Memory B cell (primary cell): ENCODE measurements around the gene PDE11A.
"Not testable (repeated sequence)": the region's sequence is repeated elsewhere in the genome, so short reads cannot be mapped to it uniquely, and the experiment has no call there.

Source experiments
- ATAC-seq: fragments of 150-1000 bp; cut with Tn5 transposase; 2 replicates; pipeline ENCODE4 v1.10.0; 2021; ENCODE audit warnings: low read depth, mild to moderate bottlenecking, moderate library complexity
- DNase-seq, 2 donors: peaks; one replicate each; pipeline ENCODE4 v3.0.0; 2022; ENCODE audit warnings: low spot score in 2 of 2
- H3K27ac Mint-ChIP-seq: one replicate; pipeline ENCODE4 v1.8.0; 2022; ENCODE audit warnings: mild to moderate bottlenecking, moderate library complexity, mixed read lengths
- H3K27me3 Mint-ChIP-seq: one replicate; pipeline ENCODE4 v1.8.0; 2022; ENCODE audit warnings: mixed read lengths
- H3K36me3 Mint-ChIP-seq: one replicate; pipeline ENCODE4 v1.8.0; 2022; ENCODE audit warnings: mild to moderate bottlenecking, mixed read lengths
- H3K4me1 Mint-ChIP-seq: one replicate; pipeline ENCODE4 v1.8.0; 2022; ENCODE audit warnings: mixed read lengths
- H3K4me3 Mint-ChIP-seq: one replicate; pipeline ENCODE4 v1.8.0; 2022; ENCODE audit warnings: mild to moderate bottlenecking, moderate library complexity, mixed read lengths
- H3K9me3 Mint-ChIP-seq: one replicate; pipeline ENCODE4 v1.8.0; 2022; ENCODE audit warnings: mixed read lengths

PDE11A gene

GRCh38 chr2:178093471-178093870, 20.9 kb upstream of the PDE11A start:
- Mint-ChIP-seq H3K27ac (no peak overlapping the region), H3K9me3 (peaks cover 2% of the 10 kb centered on the region), H3K36me3 (no peaks in the 10 kb centered on the region), H3K4me1 (no peaks in the 10 kb centered on the region), H3K4me3 (no peak overlapping the region), H3K27me3 (peaks cover 7% of the 10 kb centered on the region)
- ATAC-seq, result no peak
- DNase-seq, result no peak

GRCh38 chr2:178088774-178089270, 16.2 kb upstream of the PDE11A start:
- Mint-ChIP-seq H3K27ac (no peak overlapping the region), H3K27me3 (peaks cover 6% of the 10 kb centered on the region), H3K9me3 (no peaks in the 10 kb centered on the region), H3K4me3 (no peak overlapping the region), H3K4me1 (no peaks in the 10 kb centered on the region), H3K36me3 (no peaks in the 10 kb centered on the region)
- DNase-seq, result no peak
- ATAC-seq, result no peak

- DNase-seq, result no peak
- Mint-ChIP-seq H3K4me1 (no peaks in the 10 kb centered on the region), H3K4me3 (no peak overlapping the region), H3K27ac (no peak overlapping the region), H3K36me3 (no peaks in the 10 kb centered on the region), H3K9me3 (peaks cover 1% of the 10 kb centered on the region), H3K27me3 (peaks cover 4% of the 10 kb centered on the region)
- no peak for ATAC-seq
Measured at GRCh38 chr2:178084273-178084672, 11.7 kb upstream of the PDE11A start.

- DNase-seq (no peak), ATAC-seq (no peak)
- Mint-ChIP-seq H3K36me3 (no peaks in the 10 kb centered on the region), H3K4me1 (no peaks in the 10 kb centered on the region), H3K27ac (no peak overlapping the region), H3K9me3 (peaks cover 3% of the 10 kb centered on the region), H3K4me3 (no peak overlapping the region), H3K27me3 (peaks cover 4% of the 10 kb centered on the region)
Measured at GRCh38 chr2:178082408-178083045, 9.9 kb upstream of the PDE11A start.

- H3K4me3 Mint-ChIP-seq, H3K27me3 Mint-ChIP-seq, H3K36me3 Mint-ChIP-seq, ATAC-seq, H3K9me3 Mint-ChIP-seq, DNase-seq, H3K27ac Mint-ChIP-seq, H3K4me1 Mint-ChIP-seq: not testable (repeated sequence)
Measured at GRCh38 chr2:178079279-178079678, 6.7 kb upstream of the PDE11A start.

GRCh38 chr2:178076130-178076529, 3.6 kb upstream of the PDE11A start:
- Mint-ChIP-seq H3K27me3 (peaks cover 17% of the 10 kb centered on the region), H3K4me1 (no peaks in the 10 kb centered on the region), H3K27ac (no peak overlapping the region), H3K4me3 (no peak overlapping the region), H3K36me3 (no peaks in the 10 kb centered on the region), H3K9me3 (peaks cover 3% of the 10 kb centered on the region)
- ATAC-seq (no peak), DNase-seq (no peak)

- H3K27me3 Mint-ChIP-seq, result peaks cover 20% of the 10 kb centered on the region
- H3K4me3 Mint-ChIP-seq, result no peak overlapping the region
- no peaks in the 10 kb centered on the region for H3K4me1 Mint-ChIP-seq
- ATAC-seq, result no peak
- H3K27ac Mint-ChIP-seq, result no peak overlapping the region
- no peaks in the 10 kb centered on the region for H3K36me3 Mint-ChIP-seq
- DNase-seq, result no peak
- H3K9me3 Mint-ChIP-seq, result peaks cover 3% of the 10 kb centered on the region
Measured at GRCh38 chr2:178075006-178075326, 2.4 kb upstream of the PDE11A start.

GRCh38 chr2:178074123-178075005, 1.8 kb upstream of the PDE11A start:
- Mint-ChIP-seq H3K27ac (no peak overlapping the region), H3K4me1 (no peaks in the 10 kb centered on the region), H3K36me3 (no peaks in the 10 kb centered on the region), H3K9me3 (peaks cover 3% of the 10 kb centered on the region), H3K27me3 (peaks cover 20% of the 10 kb centered on the region), H3K4me3 (no peak overlapping the region)
- ATAC-seq (no peak), DNase-seq (no peak)

- ATAC-seq (no peak), DNase-seq (no peak)
- no peaks in the 10 kb centered on the region for H3K36me3 Mint-ChIP-seq
- no peak overlapping the region for H3K4me3 Mint-ChIP-seq
- H3K4me1 Mint-ChIP-seq, result no peaks in the 10 kb centered on the region
- H3K27me3 Mint-ChIP-seq, result peaks cover 26% of the 10 kb centered on the region
- H3K9me3 Mint-ChIP-seq, result no peaks in the 10 kb centered on the region
- H3K27ac Mint-ChIP-seq, result no peak overlapping the region
Measured at GRCh38 chr2:178072000-178072382, 586 bp downstream of the PDE11A start.

- Mint-ChIP-seq H3K27me3 (peaks cover 26% of the 10 kb centered on the region), H3K4me3 (no peak overlapping the region), H3K4me1 (no peaks in the 10 kb centered on the region), H3K36me3 (no peaks in the 10 kb centered on the region), H3K9me3 (no peaks in the 10 kb centered on the region), H3K27ac (no peak overlapping the region)
- ATAC-seq (no peak), DNase-seq (no peak)
Measured at GRCh38 chr2:178070824-178071223, 1.8 kb downstream of the PDE11A start.

- Mint-ChIP-seq H3K27me3 (peaks cover 21% of the 10 kb centered on the region), H3K4me1 (no peaks in the 10 kb centered on the region), H3K4me3 (no peak overlapping the region), H3K9me3 (no peaks in the 10 kb centered on the region), H3K36me3 (no peaks in the 10 kb centered on the region), H3K27ac (no peak overlapping the region)
- ATAC-seq (no peak), DNase-seq (no peak)
Measured at GRCh38 chr2:178069551-178069950, 3.0 kb downstream of the PDE11A start.

GRCh38 chr2:178068823-178069454, 3.6 kb downstream of the PDE11A start:
- H3K27me3 Mint-ChIP-seq, result peaks cover 19% of the 10 kb centered on the region
- H3K4me3 Mint-ChIP-seq, result no peak overlapping the region
- DNase-seq (no peak), ATAC-seq (no peak)
- no peak overlapping the region for H3K27ac Mint-ChIP-seq
- H3K9me3 Mint-ChIP-seq, result no peaks in the 10 kb centered on the region
- no peaks in the 10 kb centered on the region for H3K4me1 Mint-ChIP-seq
- no peaks in the 10 kb centered on the region for H3K36me3 Mint-ChIP-seq

GRCh38 chr2:178066890-178067669, 5.5 kb downstream of the PDE11A start:
- Mint-ChIP-seq H3K4me1 (no peaks in the 10 kb centered on the region), H3K27ac (no peak overlapping the region), H3K9me3 (no peaks in the 10 kb centered on the region), H3K4me3 (no peak overlapping the region), H3K36me3 (no peaks in the 10 kb centered on the region), H3K27me3 (peaks cover 19% of the 10 kb centered on the region)
- DNase-seq (no peak), ATAC-seq (no peak)

GRCh38 chr2:178066324-178066723, 6.3 kb downstream of the PDE11A start:
- ATAC-seq (no peak), DNase-seq (no peak)
- H3K27me3 Mint-ChIP-seq, result peaks cover 16% of the 10 kb centered on the region
- no peak overlapping the region for H3K4me3 Mint-ChIP-seq
- H3K36me3 Mint-ChIP-seq, result no peaks in the 10 kb centered on the region
- H3K27ac Mint-ChIP-seq, result no peak overlapping the region
- H3K9me3 Mint-ChIP-seq, result no peaks in the 10 kb centered on the region
- H3K4me1 Mint-ChIP-seq, result no peaks in the 10 kb centered on the region
